IMR-90 (cell line): Measurements from ENCODE around the gene ECPAS.

Source experiments
- CEBPB ChIP-seq: IDR thresholded peaks from 2 replicates; pipeline ENCODE4 v1.6.1; 2012; ENCODE audit warnings: low read depth, low read length, improper control_type of control experiment
- CTCF ChIP-seq: conservative IDR thresholded peaks from 2 replicates; pipeline ENCODE4 v1.5.1; 2012; ENCODE audit warnings: mild to moderate bottlenecking, low read depth, low read length, improper control_type of control experiment
- FOS ChIP-seq: fragments of 150-350 bp; IDR thresholded peaks from 2 replicates; pipeline ENCODE4 v1.6.1; 2016; ENCODE audit warnings: low read depth, low read length
- POLR2A ChIP-seq: IDR thresholded peaks from 2 replicates; pipeline ENCODE4 v1.6.1; 2012; ENCODE audit warnings: mild to moderate bottlenecking, low read depth, low read length
- RAD21 ChIP-seq: IDR thresholded peaks from 2 replicates; pipeline ENCODE4 v1.6.1; 2012; ENCODE audit warnings: low read length, improper control_type of control experiment
- RFX5 ChIP-seq: IDR thresholded peaks from 2 replicates; pipeline ENCODE4 v1.8.0; 2012; ENCODE audit warnings: low read depth, mild to moderate bottlenecking, low read length, moderate library complexity
- SMC3 ChIP-seq: fragments of 150-350 bp; IDR thresholded peaks from 2 replicates; pipeline ENCODE4 v1.6.1; 2016; ENCODE audit warnings: low read depth, mild to moderate bottlenecking, antibody characterized with exemption, low read length, moderate library complexity

GRCh38 chr9:111443454-111443853, 40.7 kb downstream of the ECPAS start:
- TF ChIP-seq POLR2A (no peak), CTCF (no peak), CEBPB (no peak), RFX5 (no peak), RAD21 (no peak), FOS (no peak), SMC3 (no peak)
